Neural cell (in vitro differentiated cells): Measurements from ENCODE around the gene MTFR2. TPM values are rescaled to one million over a fixed set of nuclear protein-coding genes. Genes with fewer than 3 reads are reported as not detected.
A peak's percentile ranks its signal among the peaks of the same experiment; 100 is the strongest.

Experiments
- H2AFZ ChIP-seq: fragments of 200-600, 300-800 bp; sonication (generic), shearing (Covaris generic); 2 replicates; pipeline ENCODE4 v1.6.0; 2014; ENCODE audit warnings: low read depth, mild to moderate bottlenecking, antibody characterized with exemption, low read length, moderate library complexity
- H3F3A ChIP-seq: fragments of 200-600 bp; shearing (Covaris generic); 2 replicates; pipeline ENCODE4 v1.6.1; 2016; ENCODE audit warnings: mild to moderate bottlenecking, moderate library complexity, mixed read lengths, antibody characterized with exemption, low read length; ENCODE audit not compliant: insufficient read depth, poor library complexity, severe bottlenecking
- H3K27ac ChIP-seq: fragments of 200-600, 300-800 bp; sonication (generic), shearing (Covaris generic); 2 replicates; pipeline ENCODE4 v1.5.1; 2014; ENCODE audit warnings: mild to moderate bottlenecking, low read length, moderate library complexity
- H3K27me3 ChIP-seq: fragments of 300-800, 200-600 bp; sonication (generic), shearing (Covaris generic); 2 replicates; pipeline ENCODE4 v1.6.0; 2014; ENCODE audit warnings: mild to moderate bottlenecking, low read depth, low read length, moderate library complexity; ENCODE audit not compliant: insufficient read depth
- H3K36me3 ChIP-seq: fragments of 300-800, 200-600 bp; sonication (generic), shearing (Covaris generic); 2 replicates; pipeline ENCODE4 v1.5.1; 2014; ENCODE audit warnings: mild to moderate bottlenecking, antibody characterized with exemption, low read length, moderate library complexity; ENCODE audit not compliant: insufficient read depth
- H3K4me2 ChIP-seq: fragments of 300-800, 200-600 bp; sonication (generic), shearing (Covaris generic); 2 replicates; pipeline ENCODE4 v1.6.0; 2014; ENCODE audit warnings: mild to moderate bottlenecking, low read length
- H3K4me3 ChIP-seq: fragments of 300-800, 200-600 bp; sonication (generic), shearing (Covaris generic); 2 replicates; pipeline ENCODE4 v1.5.1; 2014; ENCODE audit warnings: mild to moderate bottlenecking, low read length, moderate library complexity
- H3K79me2 ChIP-seq: fragments of 200-600 bp; shearing (Covaris generic); replicated peaks from 2 replicates; pipeline ENCODE4 v1.6.0; 2014; ENCODE audit warnings: mild to moderate bottlenecking, low read length, moderate library complexity; ENCODE audit not compliant: insufficient read depth
- H3K9ac ChIP-seq: fragments of 300-800, 200-600 bp; sonication (generic), shearing (Covaris generic); 2 replicates; pipeline ENCODE4 v1.6.1; 2016; ENCODE audit warnings: mild to moderate bottlenecking, low read length, mixed read lengths
- H3K9me2 ChIP-seq: fragments of 200-600 bp; shearing (Covaris generic); 2 replicates; pipeline ENCODE4 v1.6.1; 2016; ENCODE audit warnings: mild to moderate bottlenecking, low read length, mixed read lengths; ENCODE audit not compliant: insufficient read depth
- H3K9me3 ChIP-seq: fragments of 200-600, 300-800 bp; sonication (generic), shearing (Covaris generic); 2 replicates; pipeline ENCODE4 v1.6.1; 2016; ENCODE audit warnings: mild to moderate bottlenecking, mixed run types, low read length, moderate library complexity, mixed read lengths
- H4K20me1 ChIP-seq: fragments of 200-600 bp; shearing (Covaris generic); 2 replicates; pipeline ENCODE4 v1.6.1; 2016; ENCODE audit warnings: mild to moderate bottlenecking, mixed run types; ENCODE audit not compliant: insufficient read depth
- CTCF ChIP-seq: fragments of 450-650 bp; IDR thresholded peaks from 2 replicates; pipeline ENCODE4 v1.5.1; 2014; ENCODE audit warnings: antibody characterized with exemption, mild to moderate bottlenecking, moderate library complexity; ENCODE audit not compliant: poor library complexity, severe bottlenecking
- EP300 ChIP-seq: fragments of 450-650 bp; conservative IDR thresholded peaks from 2 replicates; pipeline ENCODE4 v1.6.1; 2014; ENCODE audit warnings: antibody characterized with exemption, mild to moderate bottlenecking, moderate library complexity; ENCODE audit not compliant: poor library complexity, severe bottlenecking
- EZH2 ChIP-seq: fragments of 200-600, 300-800 bp; shearing (Covaris generic), sonication (generic); IDR thresholded peaks from 2 replicates; pipeline ENCODE4 v1.6.1; 2014; ENCODE audit warnings: antibody characterized with exemption, low read length, borderline replicate concordance, mild to moderate bottlenecking; ENCODE audit not compliant: insufficient read depth, poor library complexity, severe bottlenecking
- MXI1 ChIP-seq: fragments of 450-650 bp; conservative IDR thresholded peaks from 2 replicates; pipeline ENCODE4 v1.6.1; 2014; ENCODE audit warnings: antibody characterized with exemption, mild to moderate bottlenecking; ENCODE audit not compliant: poor library complexity, severe bottlenecking
- POLR2AphosphoS5 ChIP-seq: IDR thresholded peaks from 2 replicates; pipeline ENCODE4 v1.6.1; 2012
- RAD21 ChIP-seq: fragments of 450-650 bp; conservative IDR thresholded peaks from 2 replicates; pipeline ENCODE4 v1.6.1; 2014; ENCODE audit warnings: antibody characterized with exemption, mild to moderate bottlenecking, moderate library complexity
- REST ChIP-seq: IDR thresholded peaks from 2 replicates; pipeline ENCODE4 v1.6.1; 2012; ENCODE audit warnings: borderline replicate concordance
- SMC3 ChIP-seq: fragments of 450-650 bp; conservative IDR thresholded peaks from 2 replicates; pipeline ENCODE4 v1.6.1; 2014; ENCODE audit warnings: antibody characterized with exemption, mild to moderate bottlenecking, moderate library complexity; ENCODE audit not compliant: poor library complexity
- TAF1 ChIP-seq: IDR thresholded peaks from 2 replicates; pipeline ENCODE4 v1.6.1; 2012; ENCODE audit warnings: low read depth
- polyA plus RNA-seq: library from polyadenylated mRNA; depleted of rRNA; stranded (reverse); fragments of >200 nt; gene quantifications from 2 replicates; pipeline ENCODE4 v1.2.3, GENCODE V29; 2014

The MTFR2 gene
- polyA plus RNA-seq, 1 donor from 2014 or later, result not detected

GRCh38 chr6:136249336-136249735, 775 bp downstream of the MTFR2 start:
- Histone ChIP-seq H3K79me2 (no peaks in the 10 kb centered on the region), H3K9ac (no peak overlapping the region), H3K27ac (no peak overlapping the region), H4K20me1 (no peaks in the 10 kb centered on the region), H3F3A (no peaks in the 10 kb centered on the region), H3K36me3 (no peaks in the 10 kb centered on the region), H2AFZ (no peak overlapping the region), H3K27me3 (no peaks in the 10 kb centered on the region), H3K9me2 (no peaks in the 10 kb centered on the region), H3K4me2 (no peak overlapping the region), H3K9me3 (no peaks in the 10 kb centered on the region), H3K4me3 (peak overlapping the region; percentile 68)
- TF ChIP-seq POLR2AphosphoS5 (no peak), REST (no peak), RAD21 (no peak), EZH2 (no peak), EP300 (no peak), SMC3 (no peak), TAF1 (no peak), MXI1 (no peak), CTCF (no peak)

- H3K9me3 ChIP-seq, result no peaks in the 10 kb centered on the region
- no peak overlapping the region for H3K4me2 ChIP-seq
- H3K9me2 ChIP-seq, result no peaks in the 10 kb centered on the region
- H3K4me3 ChIP-seq, result no peak overlapping the region
- no peaks in the 10 kb centered on the region for H4K20me1 ChIP-seq
- no peaks in the 10 kb centered on the region for H3K36me3 ChIP-seq
- no peaks in the 10 kb centered on the region for H3K27me3 ChIP-seq
- H2AFZ ChIP-seq, result no peak overlapping the region
- no peaks in the 10 kb centered on the region for H3F3A ChIP-seq
- no peak overlapping the region for H3K9ac ChIP-seq
- TF ChIP-seq TAF1, result no peak
- no peak for TF ChIP-seq POLR2AphosphoS5
- no peak for TF ChIP-seq EZH2
- TF ChIP-seq REST, result no peak
- TF ChIP-seq SMC3, result no peak
- TF ChIP-seq CTCF, result no peak
- no peak for TF ChIP-seq RAD21
- no peak for TF ChIP-seq EP300
- no peak for TF ChIP-seq MXI1
- H3K27ac ChIP-seq, result no peak overlapping the region
- no peaks in the 10 kb centered on the region for H3K79me2 ChIP-seq
These were observed 6.0 kb downstream of the MTFR2 start for GRCh38 chr6:136244061-136244616.
